ENCODE results near the gene VSIR.

Gene VSIR

GRCh38 chr10:71754562-71754961, 18.8 kb downstream of the VSIR start:
- Histone ChIP-seq H4K20me1 (ENCODE audit: insufficient read depth, low read length) (no peaks in the 10 kb centered on the region), H3K27ac (ENCODE audit: low read length) (no peak overlapping the region), H3K9ac (ENCODE audit: low read length) (no peak overlapping the region), H3K9me3 (ENCODE audit: insufficient read depth, low read length) (no peaks in the 10 kb centered on the region), H3K27me3 (ENCODE audit: low read depth, low read length) (peaks cover 18% of the 10 kb centered on the region), H3K36me3 (replicated peaks; ENCODE audit: low read depth, low read length) (no peaks in the 10 kb centered on the region), H3K4me3 (ENCODE audit: low read length) (no peak overlapping the region), H3K4me1 (ENCODE audit: low read length) (no peaks in the 10 kb centered on the region), H3K79me2 (ENCODE audit: low read length) (no peaks in the 10 kb centered on the region), H3K4me2 (ENCODE audit: low read length) (no peak overlapping the region), H2AFZ (ENCODE audit: low read depth, low read length) (no peak overlapping the region)
- TF ChIP-seq CTCF (IDR thresholded peaks at IDR 0.05; ENCODE audit: low read depth, low read length), result no peak
- no peak for TF ChIP-seq EZH2phosphoT487 (IDR thresholded peaks at IDR 0.05; ENCODE audit: low read depth)

DNA sequence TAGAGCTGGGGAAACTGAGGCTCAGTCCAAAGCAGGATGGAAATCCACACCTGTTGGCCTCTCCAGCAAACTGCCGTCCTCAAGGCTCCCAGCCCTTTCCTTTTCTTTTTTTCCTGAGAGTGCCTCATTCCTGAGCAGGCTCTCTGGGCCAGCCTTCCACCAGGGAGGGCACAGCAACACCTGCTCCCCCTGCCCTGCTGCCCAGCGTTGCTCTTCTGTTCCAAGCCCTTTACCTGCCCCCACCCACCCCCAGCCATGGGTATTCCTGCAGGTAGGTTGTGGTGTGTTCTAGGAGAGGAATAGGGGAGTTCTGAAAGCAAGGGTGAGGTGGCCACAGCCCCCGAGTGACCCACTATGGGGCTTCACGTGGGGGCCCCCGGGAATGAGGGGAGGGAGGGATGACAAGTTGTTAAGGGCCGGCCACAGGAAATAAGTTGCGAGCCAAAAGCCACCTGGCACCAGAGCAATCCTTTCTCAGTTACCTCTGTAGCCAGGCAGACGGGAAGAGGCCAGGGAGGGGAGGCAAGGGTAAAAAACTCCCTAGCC, 19.3 kb downstream of the VSIR start:
- H3K27ac ChIP-seq (ENCODE audit: low read length), result no peak overlapping the region
- no peak for TF ChIP-seq CTCF (IDR thresholded peaks at IDR 0.05; ENCODE audit: low read depth, low read length)
- TF ChIP-seq EZH2phosphoT487 (IDR thresholded peaks at IDR 0.05; ENCODE audit: low read depth), result no peak
- H3K4me1 ChIP-seq (ENCODE audit: low read length), result peaks cover 4% of the 10 kb centered on the region
- no peak overlapping the region for H3K4me3 ChIP-seq (ENCODE audit: low read length)
- H3K9me3 ChIP-seq (ENCODE audit: insufficient read depth, low read length), result no peaks in the 10 kb centered on the region
- no peak overlapping the region for H2AFZ ChIP-seq (ENCODE audit: low read depth, low read length)
- no peaks in the 10 kb centered on the region for H3K36me3 ChIP-seq (replicated peaks; ENCODE audit: low read depth, low read length)
- no peak overlapping the region for H3K9ac ChIP-seq (ENCODE audit: low read length)
- H4K20me1 ChIP-seq (ENCODE audit: insufficient read depth, low read length), result no peaks in the 10 kb centered on the region
- H3K27me3 ChIP-seq (ENCODE audit: low read depth, low read length), result peaks cover 18% of the 10 kb centered on the region
- no peak overlapping the region for H3K4me2 ChIP-seq (ENCODE audit: low read length)
- H3K79me2 ChIP-seq (ENCODE audit: low read length), result no peaks in the 10 kb centered on the region

DNA sequence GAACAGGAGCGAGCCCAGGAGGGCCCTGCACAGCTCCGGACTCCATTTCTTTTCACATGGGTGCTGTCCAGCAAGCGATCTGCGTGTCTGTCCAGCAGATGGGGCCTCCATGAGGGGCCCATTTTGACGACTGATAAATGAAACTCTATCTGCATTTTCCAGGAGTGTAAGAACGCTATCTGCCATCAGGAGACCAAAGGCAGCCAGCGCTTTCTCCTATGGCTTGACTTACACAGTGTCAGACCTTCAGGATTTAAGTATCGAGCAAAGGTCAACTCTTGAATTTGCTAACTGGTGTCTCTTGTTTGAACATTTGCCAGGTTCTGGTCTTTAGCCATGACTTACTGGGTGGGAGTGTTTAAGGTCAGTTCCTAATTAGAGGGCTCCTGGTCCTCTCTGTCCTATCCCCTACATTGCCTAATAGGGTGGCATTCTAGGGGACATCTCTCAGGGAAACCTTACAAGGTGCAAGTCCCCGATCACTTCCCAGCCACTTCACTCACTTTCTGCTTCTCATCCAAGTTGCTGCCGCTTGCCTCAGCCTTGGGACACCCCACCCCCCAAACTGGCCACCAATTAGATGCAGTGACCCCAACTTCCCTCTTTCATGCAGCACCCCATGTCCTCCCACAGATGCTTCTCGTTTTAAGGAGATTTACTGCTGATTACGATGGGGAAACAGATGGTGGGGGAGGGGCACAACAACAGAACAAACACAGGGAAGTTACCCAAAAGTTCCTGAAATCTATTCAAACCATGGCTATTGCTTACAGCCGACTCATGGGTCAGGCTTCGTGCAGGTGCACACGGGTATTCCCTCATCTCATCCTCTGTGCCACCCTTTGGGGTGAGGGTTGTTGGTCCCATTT, 20.0 kb downstream of the VSIR start:
- no peak overlapping the region for H3K4me2 ChIP-seq (ENCODE audit: low read length)
- H4K20me1 ChIP-seq (ENCODE audit: insufficient read depth, low read length), result no peaks in the 10 kb centered on the region
- no peaks in the 10 kb centered on the region for H3K79me2 ChIP-seq (ENCODE audit: low read length)
- no peak overlapping the region for H3K4me3 ChIP-seq (ENCODE audit: low read length)
- peaks cover 11% of the 10 kb centered on the region for H3K4me1 ChIP-seq (ENCODE audit: low read length)
- no peak overlapping the region for H2AFZ ChIP-seq (ENCODE audit: low read depth, low read length)
- H3K36me3 ChIP-seq (replicated peaks; ENCODE audit: low read depth, low read length), result no peaks in the 10 kb centered on the region
- H3K9ac ChIP-seq (ENCODE audit: low read length), result no peak overlapping the region
- H3K27me3 ChIP-seq (ENCODE audit: low read depth, low read length), result peaks cover 18% of the 10 kb centered on the region
- H3K27ac ChIP-seq (ENCODE audit: low read length), result no peak overlapping the region
- H3K9me3 ChIP-seq (ENCODE audit: insufficient read depth, low read length), result no peaks in the 10 kb centered on the region
- TF ChIP-seq CTCF (IDR thresholded peaks at IDR 0.05; ENCODE audit: low read depth, low read length), result no peak
- no peak for TF ChIP-seq EZH2phosphoT487 (IDR thresholded peaks at IDR 0.05; ENCODE audit: low read depth)

DNA sequence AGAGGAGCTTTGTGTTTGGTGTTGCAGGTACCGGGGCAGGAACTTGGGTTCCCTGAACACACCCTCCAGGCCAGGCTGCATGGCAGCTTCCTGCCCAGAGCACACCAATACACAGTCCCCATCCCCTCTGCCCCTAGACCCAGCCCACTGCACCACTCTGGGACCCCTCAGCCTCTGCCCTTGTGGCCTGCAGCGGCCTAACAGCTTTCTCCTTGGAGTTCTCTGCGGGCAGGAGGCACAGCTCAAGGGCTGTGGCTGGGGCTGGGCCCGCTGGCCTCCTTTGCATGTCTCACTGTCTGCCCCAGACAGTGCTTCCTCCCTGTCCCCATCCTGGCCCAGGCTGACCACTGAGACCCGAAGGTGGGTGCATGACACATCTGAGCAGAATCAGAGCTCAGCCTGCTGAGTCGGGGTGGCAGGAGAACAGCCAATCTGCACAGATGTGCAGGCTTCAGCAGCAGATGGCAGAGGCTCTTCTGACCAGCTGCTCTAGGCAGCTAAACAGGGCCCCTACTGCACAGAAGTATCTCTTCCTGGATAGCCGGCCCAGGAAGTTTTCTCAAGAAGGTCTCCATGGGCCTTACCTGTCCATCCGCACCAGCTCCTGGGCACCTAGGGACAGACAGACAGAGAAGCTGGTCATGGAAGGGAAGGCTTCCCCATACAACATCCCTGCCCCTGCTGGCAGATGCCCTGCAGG, 20.8 kb downstream of the VSIR start:
- Histone ChIP-seq H3K27me3 (ENCODE audit: low read depth, low read length) (peaks cover 18% of the 10 kb centered on the region), H4K20me1 (ENCODE audit: insufficient read depth, low read length) (no peaks in the 10 kb centered on the region), H3K9ac (ENCODE audit: low read length) (no peak overlapping the region), H3K4me3 (ENCODE audit: low read length) (no peak overlapping the region), H3K36me3 (replicated peaks; ENCODE audit: low read depth, low read length) (no peaks in the 10 kb centered on the region), H3K79me2 (ENCODE audit: low read length) (no peaks in the 10 kb centered on the region), H3K27ac (ENCODE audit: low read length) (no peak overlapping the region), H3K4me2 (ENCODE audit: low read length) (no peak overlapping the region), H3K4me1 (ENCODE audit: low read length) (peaks cover 18% of the 10 kb centered on the region), H3K9me3 (ENCODE audit: insufficient read depth, low read length) (no peaks in the 10 kb centered on the region), H2AFZ (ENCODE audit: low read depth, low read length) (no peak overlapping the region)
- TF ChIP-seq CTCF (IDR thresholded peaks at IDR 0.05; ENCODE audit: low read depth, low read length) (no peak), EZH2phosphoT487 (IDR thresholded peaks at IDR 0.05; ENCODE audit: low read depth) (no peak)
